NCI-H146 treated with DMSO at 0.1 percent for 48 hours (cell line): ENCODE results near the gene FAM76B.

Experiments
- DNase-seq: peaks from one replicate; lab custom pipeline; 2025; ENCODE audit not compliant: unreplicated experiment; lab: John Stamatoyannopoulos, UW

FAM76B gene

DNA sequence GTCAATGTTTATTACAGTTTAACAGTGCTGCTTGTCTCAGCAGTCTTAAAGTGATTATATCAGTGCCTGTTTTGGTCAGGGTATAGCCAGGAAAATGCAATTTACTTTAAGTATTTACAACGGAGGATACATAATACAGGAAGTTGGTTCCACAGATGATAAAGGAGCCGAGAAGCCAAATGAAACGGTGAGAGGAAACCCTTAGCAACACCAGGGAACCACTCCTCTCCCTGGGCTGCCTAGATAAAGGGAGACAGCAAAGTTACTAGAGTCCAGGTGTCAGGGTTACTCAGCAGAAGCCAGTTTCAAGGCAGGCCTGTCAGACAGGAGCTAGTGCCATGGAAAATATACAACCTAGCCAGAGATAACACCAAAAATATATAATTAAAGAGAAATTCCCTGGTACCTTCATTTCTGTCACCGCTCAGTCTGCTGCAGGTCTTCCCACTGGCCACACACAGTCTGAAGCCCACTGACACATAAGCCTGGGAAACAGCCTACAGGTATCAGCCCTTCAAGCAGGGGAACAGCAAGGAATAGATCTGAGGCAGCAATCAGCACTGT is 55.5 kb downstream of the FAM76B start:
- no peak for DNase-seq

DNA sequence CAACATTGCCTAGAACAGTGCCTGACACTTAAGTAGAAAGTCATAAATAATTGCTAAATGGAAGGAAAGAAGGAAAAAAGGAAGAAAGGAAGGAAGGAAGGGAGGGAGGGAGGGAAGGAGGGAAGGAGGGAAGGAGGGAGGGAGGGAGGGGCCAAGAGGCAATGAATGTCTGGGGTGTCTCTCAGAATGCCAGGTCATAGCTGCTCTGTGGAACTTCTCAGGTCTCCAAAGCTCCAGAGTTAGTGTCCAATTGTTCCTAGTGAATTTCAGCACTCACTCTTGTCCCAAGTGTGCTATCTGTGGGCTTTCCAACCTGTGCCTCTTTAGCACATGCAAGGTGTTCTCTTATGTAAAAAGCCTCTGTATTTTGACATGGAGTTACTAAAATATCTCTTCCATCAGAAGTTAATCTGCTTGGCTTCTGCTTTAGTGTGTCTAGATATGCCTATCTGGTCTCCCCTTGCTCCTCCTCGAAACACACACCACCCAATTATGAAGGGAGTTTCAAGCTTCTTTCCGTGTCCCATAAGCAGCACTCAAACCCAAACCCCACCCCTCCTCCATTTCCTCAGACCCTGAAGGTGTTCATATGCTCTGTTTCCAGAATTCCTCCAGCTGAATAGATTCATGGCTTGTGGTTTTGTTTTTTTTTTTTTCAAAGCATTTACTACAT is 56.5 kb downstream of the FAM76B start:
- no peak for DNase-seq

DNA sequence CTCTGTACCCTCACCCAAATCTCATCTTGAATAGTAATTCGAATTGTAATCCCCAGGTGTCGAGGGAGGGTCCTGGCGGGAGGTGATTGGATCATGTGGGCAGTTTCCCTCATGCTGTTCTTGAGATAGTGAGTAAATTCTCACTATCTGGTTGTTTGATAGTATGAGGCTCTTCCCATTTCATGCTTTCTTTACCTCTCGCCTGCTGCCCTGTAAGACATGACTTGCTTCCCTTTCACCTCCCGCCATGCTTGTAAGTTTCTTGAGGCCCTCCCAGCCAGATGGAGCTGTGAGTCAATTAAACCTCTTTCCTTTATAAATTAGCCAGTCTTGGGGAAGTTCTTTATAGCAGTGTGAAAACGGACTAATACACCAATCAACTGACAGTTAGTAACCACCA is 60.1 kb downstream of the FAM76B start:
- DNase-seq: no peak

DNA sequence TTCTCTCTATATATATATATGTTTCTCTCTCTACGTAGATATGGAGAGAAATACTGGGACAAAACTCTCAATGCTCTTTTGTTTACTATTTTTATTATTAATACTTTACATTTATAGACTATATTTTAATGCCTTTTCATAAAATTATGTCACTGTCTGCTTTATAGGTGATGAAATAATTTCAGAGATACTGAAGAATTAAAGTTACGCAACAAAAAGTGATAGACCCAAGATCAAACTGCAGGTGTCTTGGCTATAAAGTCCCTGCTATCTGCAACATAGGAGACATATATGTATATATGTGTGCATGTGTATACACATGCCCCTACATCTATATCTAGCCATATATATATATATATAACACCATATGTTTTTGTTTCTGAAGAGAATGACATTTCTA is 60.8 kb downstream of the FAM76B start:
- DNase-seq: no peak

DNA sequence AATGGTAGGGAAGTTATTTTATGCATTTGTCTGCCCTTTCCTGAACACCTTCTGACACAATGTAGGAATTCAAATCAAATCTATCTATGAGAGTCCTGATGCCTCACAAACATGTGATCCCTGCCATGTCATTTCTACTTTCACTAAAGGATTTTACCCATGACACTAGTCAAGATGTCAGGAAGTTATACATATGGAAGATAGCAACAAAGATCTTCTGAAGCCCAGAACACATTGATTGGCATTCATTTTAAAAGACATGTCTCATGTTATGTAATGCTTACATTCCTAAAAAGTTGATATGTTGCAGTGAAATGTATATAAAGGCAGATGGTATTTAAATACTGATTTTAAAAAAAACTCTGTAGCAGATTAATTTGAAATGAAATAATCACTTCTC is 61.5 kb downstream of the FAM76B start:
- no peak for DNase-seq

DNA sequence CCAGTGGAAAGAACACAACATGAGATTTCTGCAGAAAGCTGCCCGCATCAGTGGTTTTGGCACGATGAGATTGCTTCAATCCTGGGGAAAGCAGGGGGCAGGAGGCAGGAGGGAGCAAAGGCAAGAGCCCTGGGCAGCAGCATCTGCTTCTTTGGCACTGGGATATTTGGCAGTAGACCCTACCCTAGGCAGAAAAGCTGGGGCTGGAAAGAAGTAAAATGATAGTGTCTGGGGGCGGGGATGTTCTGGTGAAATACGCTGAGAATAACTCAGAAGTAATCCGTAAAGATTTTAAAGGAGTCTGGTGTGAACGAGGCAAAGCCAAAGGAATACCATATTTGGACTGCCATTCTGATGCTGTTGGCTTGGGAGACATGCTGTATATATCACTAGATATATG is 62.0 kb downstream of the FAM76B start:
- DNase-seq: no peak

DNA sequence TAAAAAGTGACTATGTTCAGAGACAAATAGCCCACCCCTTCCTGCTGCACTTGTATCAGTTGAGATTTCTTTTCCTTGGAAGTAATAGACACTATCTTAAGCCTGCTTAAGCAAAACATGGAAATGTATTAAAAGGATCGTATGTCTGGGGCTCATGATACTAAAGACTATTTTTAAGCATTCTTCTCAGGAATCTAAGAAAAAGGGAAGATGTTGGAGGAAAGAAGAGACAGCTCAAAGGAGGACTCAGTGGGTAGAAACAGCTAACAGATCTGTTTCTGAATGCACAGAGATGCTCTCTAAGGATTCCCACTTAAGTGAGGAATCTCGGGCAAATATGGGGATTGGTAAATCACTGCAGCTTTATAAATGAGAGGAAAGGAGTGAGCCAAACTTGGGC is 62.5 kb downstream of the FAM76B start:
- no peak for DNase-seq

DNA sequence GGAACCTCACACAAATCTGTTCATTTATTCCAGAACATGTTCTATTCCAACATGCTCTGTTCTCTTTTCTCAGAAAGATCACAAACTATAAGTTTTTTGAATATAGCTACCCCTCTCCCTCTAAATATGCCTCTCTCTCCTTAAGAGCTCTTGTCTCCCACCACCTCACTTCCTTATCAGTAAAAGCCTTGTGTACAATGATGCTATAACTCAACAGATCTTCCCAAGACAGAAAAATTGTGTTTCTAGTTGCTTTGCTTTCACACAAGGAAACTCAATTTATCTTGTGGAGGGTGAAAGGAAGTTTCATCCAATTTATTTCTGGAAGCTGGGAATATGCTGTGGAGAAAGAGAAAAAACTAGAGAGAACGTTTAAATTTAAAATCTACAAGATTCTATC is 64.4 kb downstream of the FAM76B start:
- no peak for DNase-seq

DNA sequence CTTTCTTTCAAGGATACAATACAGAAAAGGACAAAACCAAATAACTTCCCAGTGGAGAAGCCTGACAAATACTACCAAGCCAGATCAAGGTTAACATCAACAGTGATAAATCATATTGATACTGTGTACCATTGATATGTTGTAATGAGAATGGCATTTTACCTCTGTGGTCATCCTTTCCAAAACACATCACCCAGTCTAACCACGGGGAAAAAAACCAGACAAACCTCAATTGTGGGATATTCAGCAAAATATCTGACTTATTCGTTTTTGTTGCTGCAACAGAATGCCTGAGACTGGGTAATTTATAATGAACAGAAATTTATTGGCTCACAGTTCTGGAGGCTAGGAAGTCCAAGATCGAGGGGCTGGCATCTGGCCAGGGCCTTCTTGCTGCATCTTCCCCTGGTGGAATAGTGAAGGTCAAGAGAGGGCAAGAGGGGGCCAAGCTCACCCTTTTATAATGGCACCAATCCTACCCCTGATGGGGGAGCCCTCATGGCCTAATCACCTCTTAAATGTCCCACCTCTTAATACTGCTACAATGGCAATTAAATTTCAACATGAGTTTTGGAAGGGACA is 66.1 kb downstream of the FAM76B start:
- no peak for DNase-seq

DNA sequence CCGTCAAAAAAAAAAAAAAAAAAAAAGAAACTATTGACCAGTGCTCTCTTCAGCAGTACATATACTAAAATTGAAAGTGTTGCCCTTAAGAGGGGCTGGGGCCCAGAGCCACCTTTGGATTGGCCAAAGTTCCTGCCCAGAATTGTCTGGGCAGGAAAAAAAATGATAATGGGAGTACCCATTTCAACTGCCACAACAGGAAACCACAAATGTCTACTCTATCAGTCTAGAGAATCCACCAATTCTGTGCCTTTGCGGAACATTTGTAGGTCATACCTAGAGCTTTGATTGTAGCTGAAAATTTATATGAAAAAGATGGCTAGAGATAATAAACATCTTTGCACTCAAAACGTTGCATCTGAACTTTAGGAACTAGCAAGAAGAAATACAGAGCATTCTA is 69.4 kb downstream of the FAM76B start:
- no peak for DNase-seq
